Measurements from ENCODE around the gene RPGRIP1.
A peak's percentile ranks its signal among the peaks of the same experiment; 100 is the strongest.
"Not testable (repeated sequence)": the region's sequence is repeated elsewhere in the genome, so short reads cannot be mapped to it uniquely, and the experiment has no call there.

RPGRIP1 gene

DNA sequence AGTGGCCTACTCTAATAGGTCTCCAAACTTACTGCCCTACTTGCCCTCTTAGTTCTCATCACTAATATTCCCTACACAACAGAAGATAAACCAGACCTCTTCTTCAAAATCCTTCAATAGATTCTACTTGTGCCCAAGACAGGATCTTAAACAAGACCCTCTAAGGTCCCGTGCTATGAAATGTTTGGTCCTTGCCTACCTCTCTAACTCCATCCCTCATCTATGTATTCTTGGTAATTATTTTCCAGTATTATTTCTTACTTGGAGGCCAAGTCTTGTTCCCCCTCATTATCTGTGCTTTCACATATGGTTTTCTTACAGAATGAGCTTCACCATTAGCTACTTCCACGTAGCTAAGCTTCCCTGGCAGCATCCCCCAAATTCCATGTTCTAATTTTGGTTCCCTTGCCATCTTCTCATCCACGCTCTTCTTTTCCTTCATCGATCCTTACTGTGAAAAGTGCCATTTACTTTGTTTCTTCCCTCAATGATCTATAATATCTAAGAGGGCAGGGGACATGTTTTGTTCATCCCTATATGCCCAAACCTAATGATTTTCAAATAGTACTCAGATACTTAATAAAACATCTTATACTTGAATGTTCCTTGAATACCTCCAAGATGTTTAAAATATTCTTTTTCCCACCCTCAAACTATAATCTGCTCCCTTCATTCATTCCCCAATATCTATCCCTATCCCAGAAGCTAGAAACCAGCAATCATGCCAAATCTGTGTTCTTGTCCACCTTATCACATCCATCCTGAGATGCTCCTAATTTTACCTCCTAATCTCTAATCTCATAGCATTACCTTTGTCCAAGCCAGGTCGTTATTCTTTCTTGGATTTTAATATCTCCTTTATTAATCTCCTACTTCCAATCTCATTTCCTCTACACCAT is 20.7 kb upstream of the RPGRIP1 start:
- no peak for DNase-seq

DNA sequence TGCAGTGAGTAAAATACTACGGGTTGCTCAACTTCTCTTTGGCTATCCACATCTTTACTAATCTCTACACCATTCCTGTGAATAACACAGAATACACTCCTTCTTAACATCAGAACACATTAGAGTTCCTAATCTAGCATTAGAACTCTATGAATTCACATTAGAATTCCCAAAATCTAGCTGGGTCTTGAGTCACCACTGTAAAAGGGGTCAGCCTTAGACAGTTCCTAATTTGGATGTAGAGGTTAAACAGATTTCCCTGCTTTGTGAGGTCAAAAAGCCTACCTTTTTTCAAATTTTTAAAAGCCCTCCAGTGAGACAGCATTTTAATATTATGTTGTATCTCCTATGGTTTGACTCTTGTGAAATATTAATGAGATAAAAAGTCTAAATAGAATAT is 18.1 kb upstream of the RPGRIP1 start:
- no peak for DNase-seq

DNA sequence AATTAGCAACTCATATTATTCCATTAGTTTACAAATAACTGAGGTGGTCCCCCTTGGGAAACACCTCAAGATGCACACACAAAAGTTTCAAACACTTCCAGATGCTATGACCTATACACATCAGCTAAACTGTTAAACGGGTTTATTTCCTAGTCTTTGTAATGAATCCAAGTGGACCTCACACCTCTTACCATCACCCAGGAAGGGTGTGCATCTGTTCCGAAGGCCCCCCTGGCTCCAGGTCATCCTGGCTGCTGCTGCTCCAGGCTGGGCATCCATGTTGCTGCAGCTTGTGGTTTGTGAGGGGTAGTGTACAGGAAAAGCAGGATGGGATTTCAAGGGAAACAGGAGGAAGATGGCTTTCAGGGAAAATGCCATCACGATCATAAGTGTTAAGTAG is 17.5 kb upstream of the RPGRIP1 start:
- DNase-seq, result no peak

DNA sequence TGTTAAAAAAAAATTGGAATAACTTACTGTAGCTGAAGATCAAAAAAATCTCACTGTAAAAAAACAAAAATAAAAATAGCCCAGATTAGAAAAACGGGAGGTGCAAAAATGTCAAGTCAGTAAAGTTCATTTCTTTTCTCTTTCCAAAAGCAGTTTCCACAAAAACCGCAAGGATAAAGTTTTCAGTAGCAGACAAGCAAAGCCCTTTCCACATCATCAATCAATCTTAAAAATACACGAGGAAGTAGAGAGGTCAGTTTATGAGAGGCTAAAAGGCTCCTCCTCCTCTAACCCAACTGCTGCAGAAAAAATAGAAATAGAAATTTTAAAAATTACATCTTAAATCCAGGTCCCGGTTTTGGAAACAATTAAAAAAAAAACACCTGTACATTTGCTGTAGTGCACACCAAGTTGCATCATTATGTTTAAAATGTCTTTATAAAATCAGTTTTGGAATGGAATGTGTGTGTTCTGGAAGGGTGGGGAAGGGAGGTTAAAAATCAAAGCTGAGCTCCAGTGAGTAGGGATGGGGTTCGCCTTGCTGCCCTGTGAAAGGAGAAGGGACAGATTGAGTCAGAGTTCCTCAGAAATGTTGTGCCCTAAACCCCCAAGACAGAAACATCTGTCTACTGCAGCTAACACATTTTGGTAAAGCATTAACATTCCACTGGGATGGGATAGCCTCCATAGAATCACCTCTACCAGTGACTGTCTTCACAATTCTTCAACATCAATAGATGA is 16.4 kb upstream of the RPGRIP1 start:
- no peak for DNase-seq

DNA sequence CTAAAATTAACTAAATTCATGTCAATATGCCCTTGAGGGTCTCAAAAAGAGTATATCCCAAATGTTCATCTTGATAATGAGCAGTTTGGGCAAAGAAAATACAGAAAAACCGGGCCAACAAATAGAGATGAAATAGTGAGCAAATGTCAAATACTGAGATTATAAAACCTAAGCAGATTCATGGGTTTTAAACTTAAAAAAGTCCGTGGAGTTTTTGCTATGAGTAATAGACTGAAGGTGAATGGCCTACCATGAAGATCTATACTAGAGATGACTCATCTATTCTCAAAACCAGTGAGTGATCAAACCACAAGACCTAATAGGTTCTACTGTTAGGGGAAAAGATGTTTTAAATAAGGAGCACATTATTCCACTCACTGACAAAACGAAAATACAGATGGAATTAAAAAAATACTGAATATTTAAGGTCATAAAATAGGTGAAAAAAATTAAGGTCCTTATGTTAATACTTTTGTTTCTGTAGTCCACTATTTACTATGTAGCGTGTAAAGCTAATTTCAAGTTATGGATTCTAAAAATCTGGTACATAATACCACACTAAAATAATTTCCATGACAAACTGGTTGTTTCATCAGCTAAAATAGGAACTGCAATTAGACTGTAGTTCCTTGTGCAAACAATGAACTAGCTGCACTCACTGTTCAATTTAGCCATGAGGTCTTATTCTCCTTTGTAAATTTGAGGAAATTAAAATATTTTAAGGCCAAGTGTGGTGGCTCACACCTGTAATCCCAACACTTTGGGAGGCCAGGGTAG is 15.7 kb upstream of the RPGRIP1 start:
- DNase-seq, result no peak

DNA sequence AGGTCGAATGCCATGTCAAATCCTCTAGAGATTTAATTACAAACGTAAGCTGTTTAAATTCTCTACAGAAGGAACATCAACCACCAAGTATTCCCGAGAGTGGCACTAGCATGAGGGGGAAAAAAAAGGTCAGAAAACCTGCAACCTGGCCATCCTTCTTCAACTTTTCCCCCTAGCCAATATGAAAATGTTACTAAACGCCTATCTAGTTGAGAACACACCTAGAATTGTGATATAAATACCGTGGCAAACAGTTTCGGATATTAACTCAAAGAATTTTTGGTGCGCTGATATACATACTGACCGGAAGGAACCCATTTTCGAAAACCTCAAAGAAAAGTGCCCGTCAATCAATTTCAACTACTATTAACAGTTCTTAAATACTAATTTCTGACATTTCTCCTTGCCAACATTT is 12.4 kb upstream of the RPGRIP1 start:
- DNase-seq, result no peak

DNA sequence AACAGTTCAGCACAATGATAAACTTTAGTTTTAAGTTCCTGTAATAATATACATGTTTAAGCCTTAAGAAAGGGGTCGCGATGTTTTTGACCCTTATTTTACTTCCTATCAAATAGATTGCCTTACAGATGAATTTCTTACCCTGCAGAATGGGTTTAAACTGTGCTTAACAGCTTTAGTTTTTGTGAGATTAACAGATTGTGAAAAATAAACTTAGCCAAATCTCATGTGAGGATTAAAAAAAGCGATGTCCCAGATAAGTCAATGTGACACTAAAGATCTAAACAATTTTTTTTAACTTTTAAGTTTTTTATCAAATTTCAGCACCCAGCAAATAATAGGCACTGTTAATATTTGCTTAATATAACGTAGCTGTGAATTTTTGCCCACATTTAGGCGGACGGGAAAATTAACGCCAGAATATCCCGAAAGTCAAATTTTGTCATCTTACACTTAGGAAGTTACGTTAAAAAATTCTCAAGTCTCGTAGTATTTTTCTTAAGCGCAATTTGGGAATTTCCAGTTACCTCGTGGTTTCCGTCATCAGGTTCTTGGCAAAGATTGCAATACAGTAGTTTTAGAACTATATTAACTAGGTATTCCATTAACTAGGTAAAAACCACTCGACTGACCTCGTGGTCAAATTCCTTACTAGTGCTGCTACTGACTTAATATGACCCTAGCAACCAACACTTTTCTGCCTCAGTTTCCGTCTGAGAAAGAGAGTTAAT is 11.8 kb upstream of the RPGRIP1 start:
- no peak for DNase-seq

DNA sequence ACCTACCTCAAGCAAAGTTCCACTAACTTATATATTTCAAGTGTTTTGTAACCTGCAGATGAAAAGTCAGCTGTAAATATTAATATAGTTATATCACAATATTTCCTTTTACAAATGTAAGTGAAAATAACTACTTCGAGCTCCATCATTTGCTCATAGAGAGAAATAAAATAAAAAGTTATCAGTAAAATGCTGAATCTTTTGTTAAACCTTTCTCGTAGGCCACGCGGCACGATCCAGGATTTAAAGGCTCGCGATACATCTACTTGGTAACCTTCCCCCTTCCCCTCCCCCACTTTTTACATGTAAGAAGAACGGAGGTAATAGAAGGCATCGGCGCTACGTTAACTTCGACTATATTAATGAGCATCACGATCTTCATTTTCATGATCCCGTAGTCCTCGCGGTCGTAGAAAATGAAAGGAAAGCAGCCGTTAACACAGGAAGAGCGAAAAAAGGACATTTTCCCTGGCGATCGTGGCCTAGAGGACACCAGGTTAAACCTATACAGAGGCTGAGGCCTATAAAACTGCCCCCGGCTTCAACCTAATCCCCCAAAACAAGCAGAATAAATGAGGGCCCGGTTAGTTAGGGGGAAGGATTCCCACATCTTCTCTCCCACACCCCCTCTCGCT is 11.1 kb upstream of the RPGRIP1 start:
- no peak for DNase-seq

DNA sequence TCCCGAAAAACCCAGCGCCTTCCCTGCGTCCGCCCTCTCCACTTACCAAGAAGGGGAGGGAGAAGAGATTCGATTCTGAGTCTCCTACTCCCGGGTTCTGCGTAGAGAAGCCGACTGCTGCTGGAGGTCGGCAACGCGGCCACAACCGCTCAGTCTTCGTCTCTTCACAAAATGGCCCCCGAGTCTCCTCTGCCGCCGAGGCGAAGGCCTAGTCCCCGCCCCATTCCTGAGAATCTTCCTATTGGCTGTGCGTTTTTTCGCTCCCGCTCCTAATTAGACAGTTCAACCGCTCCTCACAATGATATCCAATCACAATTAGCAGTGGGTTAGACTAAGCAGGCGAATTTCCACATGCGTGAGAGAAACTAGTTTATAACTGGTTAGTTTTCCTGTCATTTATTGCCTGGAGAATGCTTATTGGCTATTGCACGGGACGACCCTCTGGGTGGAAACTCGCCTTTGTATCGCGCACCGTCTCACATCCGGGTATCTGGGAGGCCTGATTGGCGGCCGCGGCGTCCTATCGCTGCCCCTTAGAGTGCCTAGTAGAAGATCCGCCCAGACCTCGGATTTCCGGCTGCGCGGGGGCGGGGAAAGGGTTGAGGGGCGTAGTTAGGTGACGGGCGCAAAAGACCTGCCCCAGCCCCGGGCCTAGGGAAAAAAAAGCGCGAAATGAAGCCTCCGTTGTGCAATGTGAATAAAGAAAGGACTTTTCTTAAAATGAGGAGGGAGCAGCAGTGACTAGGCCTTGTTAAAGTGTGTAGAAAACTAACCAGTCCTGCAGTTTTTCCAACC is 10.4 kb upstream of the RPGRIP1 start, which contains the start of gene HNRNPC:
Gene HNRNPC, minus strand, starts transcription at position 191 of the 795 bp plus-strand sequence. CDS start 35,249 bp downstream, outside the sequence.
- peak; percentile 98 to 100 (median 100) for DNase-seq

DNA sequence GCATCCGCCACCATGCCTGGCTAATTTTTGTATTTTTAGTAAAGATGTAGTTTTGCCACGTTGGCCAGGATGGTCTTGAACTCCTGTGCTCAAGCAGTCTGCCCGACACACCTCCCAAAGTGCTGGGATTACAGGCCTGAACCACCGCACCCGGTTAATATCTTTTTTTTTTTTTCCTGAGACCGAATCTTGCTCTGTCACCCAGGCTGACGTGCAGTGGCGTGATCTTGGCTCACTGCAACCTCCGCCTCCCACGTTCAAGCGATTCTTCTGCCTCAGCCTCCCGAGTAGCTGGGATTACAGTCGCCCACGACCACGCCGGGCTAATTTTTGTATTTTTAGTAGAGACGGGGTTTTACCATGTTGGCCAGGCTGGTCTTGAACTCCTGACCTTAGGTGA is 7.2 kb upstream of the RPGRIP1 start:
- not testable (repeated sequence) for DNase-seq

DNA sequence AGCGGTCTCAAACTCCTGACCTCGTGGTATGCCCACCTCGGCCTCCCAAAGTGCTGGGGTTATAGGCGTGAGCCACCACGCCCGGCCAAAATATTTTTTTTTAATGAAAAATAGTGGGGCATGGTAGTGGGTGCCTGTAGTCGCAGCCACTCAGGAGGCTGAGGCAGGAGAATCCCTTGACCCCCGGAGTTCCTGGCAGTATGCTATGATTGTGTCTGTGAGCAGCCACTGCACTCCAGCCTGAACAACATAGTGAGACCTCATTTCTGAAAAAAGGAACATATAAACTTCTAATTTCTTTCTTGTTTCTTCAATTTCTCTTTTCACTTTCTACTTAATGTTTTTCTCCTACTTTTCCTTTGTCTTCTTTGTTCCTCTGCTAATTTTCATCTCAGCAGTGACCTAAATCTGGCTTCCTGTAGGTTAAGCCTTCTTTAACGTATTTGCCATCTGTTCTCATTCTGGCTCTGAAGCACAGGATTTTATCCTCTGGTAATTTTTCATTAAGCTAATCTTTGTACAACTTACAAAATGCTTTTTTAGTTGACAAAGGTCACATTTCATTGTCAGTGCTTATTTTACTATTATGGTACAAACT is 4.5 kb upstream of the RPGRIP1 start:
- no peak for DNase-seq

DNA sequence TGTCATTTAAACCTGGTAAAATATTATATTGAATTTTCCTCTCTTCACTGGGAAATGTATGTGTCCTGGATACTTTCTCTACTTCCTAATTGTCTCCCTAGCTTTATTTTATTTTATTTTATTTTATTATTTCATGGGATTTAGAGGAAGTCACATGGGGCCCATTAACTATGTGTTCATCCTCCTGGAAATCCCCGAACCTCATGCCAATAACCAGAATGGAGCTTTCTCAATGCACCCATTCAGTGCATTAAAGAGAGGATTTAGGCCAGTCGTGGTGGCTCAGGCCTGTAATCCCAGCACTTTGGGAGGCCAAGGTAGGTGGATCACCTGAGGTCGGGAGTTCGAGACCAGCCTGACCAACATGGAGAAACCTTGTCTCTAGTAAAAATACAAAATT is 1.3 kb upstream of the RPGRIP1 start:
- no peak for DNase-seq

DNA sequence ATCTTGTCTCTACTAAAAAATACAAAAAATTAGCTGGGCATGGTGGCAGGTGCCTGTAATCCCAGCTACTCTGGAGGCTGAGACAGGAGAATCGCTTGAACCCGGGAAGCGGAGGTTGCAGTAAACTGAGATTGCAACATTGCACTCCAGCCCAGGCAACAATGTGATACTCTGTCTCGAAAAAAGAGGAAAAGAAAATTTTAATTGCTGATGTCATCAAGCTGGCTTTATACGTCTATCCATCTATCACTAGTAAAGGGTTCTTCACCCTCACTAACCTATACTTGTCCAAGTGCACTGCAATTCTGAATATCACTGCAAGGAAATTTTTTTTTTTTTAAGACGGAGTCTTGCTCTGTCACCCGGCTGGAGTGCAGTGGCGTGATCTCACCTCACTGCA is 2.0 kb downstream of the RPGRIP1 start:
- not testable (repeated sequence) for DNase-seq

DNA sequence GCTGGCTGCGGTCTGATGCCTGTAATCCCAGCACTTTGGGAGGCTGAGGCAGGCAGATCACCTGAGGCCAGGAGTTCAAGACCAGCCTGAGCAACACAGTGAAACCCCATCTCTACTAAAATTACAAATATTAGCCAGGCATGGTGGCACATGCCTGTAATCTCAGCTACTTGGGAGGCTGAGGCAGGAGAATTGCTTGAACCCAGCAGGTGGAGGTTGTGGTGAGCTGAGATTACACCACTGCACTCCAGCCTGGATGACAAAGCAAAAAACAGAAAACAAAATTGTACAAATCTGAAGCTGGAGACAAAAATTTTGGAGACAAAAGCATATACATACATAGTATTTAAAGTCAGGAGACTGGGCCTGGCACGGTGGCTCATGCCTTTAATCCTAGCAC is 6.6 kb downstream of the RPGRIP1 start:
- DNase-seq, result not testable (repeated sequence)

DNA sequence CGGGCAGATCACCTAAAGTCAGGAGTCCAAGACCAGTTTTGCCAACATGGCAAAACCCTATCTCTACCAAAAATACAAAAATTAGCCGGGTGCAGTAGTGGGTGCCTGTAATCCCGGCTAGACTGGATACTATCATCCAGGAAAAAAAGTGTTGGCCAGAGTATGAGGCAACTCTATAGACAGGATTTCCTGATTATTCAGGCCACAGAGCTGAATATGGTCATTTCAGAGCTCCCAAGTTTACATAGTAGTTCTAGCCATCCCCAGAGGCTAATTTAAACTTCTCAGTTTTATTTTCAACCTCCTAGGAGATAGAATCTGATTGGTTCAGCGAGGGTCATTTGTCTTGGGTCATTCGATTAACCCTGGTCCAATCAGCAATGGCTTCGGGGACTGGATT is 7.3 kb downstream of the RPGRIP1 start:
- DNase-seq, result no peak

DNA sequence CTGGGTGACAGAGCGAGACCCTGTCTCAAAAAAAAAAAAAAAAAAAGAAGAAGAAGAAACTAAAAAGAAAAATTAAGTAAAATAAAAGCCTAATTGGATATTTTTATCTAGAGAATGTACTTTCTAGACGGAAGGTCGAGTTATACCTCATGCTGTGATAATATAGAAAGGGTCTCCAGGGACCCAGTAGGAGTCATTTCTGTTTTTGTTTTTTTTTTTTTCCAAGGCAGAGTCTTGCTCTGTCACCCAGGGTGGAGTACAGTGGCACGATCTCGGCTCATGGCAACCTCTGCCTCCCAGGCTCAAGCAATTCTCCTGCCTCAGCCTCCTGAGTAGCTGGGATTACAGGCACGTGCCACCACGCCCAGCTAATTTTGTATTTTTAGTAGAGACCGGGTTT is 14.1 kb downstream of the RPGRIP1 start:
- not testable (repeated sequence) for DNase-seq

DNA sequence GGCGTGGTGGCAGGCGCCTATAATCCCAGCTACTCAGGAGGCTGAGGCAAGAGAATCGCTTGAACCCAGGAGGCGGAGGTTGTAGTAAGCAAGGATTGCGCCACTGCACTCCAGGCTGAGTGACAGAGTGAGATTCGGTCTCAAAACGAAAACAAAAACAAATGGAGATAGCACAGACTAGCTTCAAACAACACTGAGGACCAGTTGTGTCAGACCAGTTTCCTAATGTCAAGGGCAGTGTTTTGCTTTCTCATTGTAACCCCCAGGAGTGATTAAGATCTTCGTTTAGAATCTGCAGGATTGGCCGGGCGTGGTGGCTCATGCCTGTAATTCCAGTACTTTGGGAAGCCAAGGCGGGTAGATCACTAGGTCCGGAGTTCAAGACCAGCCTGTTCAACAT is 18.5 kb downstream of the RPGRIP1 start:
- DNase-seq, result no peak

DNA sequence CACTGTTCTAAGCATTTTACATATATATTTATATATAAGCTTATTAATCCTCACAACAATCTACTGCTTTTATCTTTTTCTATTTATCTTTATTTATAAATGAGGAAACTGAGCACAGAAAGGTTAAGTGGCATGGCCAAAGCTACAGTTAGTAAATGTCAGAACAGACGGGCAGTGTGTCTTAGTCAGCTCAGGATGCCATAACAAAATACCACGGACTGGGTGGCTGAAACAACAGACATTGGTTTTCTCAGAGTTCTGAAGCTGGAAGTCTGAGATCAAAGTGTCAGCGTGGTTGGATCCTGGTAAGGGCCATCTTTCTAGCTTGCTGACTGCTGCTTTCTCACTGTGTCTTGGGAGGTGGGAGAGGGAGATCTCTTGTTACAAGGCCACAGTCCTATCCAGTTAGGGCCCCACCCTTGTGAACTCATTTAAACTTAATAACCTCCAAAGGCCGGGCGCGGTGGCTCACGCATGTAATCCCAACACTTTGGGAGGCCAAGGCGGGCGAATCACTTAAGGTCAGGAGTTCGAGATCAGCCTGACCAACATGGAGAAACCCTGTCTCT is 19.8 kb downstream of the RPGRIP1 start:
- no peak for DNase-seq

DNA sequence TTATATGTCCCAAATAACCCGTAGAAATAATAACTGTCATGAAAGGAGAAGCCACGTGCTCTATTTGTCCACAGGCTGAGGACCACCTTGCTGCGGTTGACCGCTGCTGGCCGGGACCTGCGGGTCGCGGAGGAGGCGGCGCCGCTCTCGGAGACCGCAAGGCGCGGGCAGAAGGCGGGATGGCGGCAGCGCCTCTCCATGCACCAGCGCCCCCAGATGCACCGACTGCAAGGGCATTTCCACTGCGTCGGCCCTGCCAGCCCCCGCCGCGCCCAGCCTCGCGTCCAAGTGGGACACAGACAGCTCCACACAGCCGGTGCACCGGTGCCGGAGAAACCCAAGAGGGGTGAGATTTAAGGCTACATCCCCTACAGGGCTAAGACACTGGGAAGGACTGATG is 21.0 kb downstream of the RPGRIP1 start:
- no peak for DNase-seq

All from activated CD4-positive, CD25-positive, alpha-beta regulatory T cell (primary cell).